ENCODE measurements around the gene ZNF625.
A peak's percentile ranks its signal among the peaks of the same experiment; 100 is the strongest.

Gene ZNF625

DNA sequence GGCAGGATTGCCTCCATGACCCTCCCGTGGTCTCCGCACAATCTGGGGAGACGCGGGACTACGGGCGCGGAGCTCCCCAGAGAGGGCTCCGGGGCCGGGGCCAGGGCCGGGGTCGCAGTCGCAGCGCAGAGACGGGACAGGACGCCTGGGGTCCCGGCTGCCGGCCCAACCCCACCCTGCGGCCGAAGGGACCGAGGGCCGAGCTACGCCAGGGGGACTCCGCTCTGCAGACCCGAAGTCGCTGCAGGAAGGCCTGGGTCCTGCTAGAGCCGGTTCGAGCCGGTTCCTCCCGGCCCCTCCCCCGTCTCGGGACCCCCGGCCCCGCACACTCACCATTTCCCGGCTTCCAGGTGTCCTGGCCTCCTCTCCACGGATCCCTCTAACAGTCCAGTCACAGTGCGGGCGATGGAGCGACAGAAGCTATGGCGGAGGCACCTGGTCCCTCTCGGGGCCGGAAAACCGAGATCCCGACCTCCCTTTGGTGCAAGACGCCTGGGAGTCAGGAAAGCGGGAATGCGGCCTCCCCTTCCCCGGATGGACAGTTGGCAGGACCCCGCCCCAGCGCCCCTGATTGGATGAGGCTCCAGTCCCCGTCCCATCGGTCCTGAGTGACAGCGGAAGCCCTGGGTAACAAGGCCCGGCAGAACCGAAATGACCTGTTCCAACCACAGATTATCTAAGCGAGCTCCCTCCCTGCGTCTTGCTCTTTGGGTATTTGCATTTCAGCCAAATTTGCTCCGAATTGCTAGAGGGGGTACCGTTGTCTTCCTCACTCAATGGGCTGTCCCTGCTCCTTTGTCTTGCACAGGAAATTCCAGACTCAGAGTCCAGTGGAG, at the start of gene ZNF625:
TSS of gene ZNF625 (minus strand) at position 512 of the 836 bp plus-strand sequence. CDS start at position 336, 176 bp downstream.
- peak; percentile 37 for DNase-seq (ENCODE audit: low read depth)

DNA sequence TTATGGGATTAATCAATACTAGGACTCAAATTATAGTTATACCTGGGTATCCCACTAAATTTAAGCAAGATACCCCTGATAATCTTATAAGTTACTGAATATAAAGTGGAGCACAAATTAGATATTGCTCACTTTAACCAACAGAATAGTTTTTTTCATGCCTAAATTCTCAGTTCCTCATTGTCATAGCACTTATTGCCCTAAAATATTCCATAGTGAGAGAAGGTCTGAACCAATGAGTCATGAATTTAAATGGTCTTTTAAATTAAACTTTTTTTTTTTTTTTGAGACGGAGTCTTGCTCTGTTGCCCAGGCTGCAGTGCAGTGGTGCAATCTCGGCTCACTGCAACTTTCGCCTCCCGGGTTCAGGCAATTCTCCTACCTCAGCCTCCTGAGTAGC, 48.8 kb upstream of the ZNF625 start:
- DNase-seq (ENCODE audit: low read depth): no peak

DNA sequence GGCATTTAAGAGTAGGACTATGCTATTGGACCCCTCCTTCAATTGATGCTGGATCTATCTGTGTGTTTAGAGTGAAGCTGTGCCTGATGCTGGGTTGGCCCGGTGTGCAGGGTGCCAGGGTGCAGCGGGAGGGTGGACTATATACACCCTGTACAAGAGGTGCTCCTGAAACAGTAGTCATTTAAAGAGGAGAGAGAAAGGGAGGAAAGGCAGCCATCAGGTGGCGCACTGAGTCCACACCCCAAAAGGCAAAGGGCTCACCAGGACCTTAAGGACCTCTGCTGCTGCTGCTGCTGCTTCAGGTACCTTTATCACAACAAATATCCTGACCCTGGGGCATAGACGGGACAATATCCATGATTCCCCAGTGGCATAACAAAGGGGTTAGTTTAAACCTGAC, 45.7 kb upstream of the ZNF625 start:
- peak; percentile 34 for DNase-seq (ENCODE audit: low read depth)

DNA sequence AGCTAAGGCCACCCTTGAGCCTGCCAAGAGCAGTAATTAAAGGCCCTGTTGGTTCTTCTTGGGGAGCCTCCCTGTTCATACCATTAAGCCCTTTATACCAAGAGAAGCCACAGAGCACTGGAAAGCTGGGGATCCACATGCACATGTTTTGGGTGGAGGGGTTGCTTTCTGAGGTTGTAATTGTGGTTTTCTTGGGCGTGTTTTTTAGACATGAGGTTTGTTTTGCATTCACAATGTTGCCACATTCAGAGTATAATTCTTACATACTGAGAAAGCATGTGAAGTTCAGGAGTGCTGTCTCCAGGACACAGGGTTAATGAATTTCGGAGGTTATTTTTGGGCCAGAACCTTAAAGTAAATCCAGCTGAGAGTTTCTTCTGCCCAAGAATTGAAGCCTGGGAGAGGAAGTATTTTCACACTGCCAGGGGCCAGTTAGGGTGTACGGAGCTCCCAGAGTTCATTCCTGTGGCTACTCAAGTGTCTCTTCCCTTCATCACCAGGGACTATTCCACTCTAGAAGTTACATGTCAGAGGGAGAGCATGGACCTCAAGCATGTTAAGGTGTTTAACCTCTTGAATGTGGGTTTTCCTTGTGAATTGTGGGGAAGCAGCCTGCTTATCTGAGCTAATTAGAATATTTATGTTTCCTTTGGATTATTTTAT, 43.4 kb upstream of the ZNF625 start:
- no peak for DNase-seq (ENCODE audit: low read depth)

DNA sequence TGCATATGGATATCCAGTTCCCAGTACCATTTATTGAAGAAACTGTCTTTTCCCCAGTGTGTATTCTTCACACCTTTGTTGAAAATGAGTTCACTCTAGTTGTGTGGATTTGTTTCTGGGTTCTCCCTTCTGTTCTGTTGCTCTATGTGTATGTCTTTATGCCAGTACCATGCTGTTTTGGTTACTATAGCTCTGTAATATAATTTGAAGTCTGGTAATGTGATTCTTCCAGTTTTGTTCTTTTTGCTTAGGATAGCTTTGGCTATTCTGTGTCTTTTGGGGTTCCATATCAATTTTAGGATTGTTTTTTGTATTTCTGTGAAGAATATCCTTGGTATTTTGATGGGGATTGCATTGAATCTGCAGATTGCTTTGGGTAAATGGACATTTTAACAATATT, 41.6 kb upstream of the ZNF625 start:
- no peak for DNase-seq (ENCODE audit: low read depth)

DNA sequence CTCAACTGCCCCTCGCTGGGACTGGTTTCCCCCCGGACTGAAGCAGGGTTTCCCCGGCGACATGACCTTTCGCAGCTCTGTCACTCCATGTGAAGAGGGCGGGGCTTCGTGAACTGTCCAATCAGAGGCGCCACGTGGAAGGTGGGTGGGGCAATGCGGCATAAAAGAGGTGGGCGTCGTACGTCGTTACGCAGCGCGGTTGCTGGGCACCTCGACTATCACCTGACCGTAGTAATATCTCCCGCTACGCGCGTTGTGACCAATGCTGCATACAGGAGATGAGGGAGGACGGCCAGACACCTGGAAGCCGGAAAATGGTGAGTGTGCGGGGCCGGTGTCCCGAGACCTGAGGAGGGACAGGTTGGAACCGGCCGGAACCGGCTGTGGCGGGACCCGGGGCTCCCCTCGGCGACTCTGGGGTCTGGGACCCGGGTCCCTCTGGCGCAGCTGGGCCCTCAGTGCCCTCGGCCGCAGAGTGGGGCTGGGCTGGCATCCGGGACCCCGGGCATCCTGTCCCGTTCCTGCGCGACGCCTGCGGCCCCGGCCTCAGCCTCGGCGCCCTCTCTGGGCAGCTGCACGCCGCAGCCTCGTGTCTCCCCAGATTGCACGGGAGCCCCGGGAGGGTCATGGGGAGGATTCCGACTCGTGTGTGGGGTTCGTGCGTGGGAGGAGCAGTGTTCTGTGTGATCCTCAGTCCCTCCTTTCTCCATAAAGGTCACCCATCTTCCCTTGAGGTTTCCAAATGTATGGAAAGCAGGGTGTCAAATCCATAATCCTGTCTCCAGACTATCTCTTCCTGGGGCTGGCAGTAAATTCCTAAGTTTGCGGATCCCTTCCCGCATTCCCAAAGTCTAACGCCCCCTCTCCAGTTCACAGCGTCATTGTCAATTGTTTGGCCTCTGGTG, 38.5 kb upstream of the ZNF625 start:
- peak; percentile 70 for DNase-seq (ENCODE audit: low read depth)

DNA sequence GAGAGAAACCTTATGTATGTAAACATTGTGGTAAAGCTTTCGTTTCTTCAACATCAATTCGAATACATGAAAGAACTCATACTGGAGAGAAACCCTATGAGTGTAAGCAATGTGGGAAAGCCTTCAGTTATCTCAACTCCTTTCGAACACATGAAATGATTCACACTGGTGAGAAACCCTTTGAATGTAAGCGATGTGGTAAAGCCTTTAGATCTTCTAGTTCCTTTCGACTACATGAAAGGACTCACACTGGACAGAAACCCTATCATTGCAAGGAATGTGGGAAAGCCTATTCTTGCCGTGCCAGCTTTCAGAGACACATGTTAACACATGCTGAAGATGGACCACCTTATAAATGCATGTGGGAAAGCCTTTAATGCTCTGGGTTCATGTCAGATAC, 31.1 kb upstream of the ZNF625 start:
- DNase-seq (ENCODE audit: low read depth): no peak

DNA sequence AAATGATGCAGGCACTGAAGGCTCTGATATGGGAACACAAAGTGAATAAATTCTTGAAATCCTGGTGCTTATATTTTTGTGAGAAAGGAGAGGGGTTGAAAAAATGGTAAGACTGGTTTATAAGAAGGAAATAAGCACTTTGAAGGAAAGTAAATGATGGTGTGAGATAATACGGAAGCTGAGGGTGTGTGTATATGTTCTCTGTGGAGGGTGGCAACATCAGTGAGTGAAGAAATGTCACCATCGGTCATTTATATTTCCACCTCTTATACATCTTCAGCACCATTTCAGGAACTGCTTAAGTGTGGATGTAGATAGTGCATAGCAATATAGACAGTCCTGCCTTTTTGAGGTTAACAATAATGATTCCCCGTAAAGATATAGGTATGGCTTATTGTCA, 23.8 kb upstream of the ZNF625 start:
- no peak for DNase-seq (ENCODE audit: low read depth)

DNA sequence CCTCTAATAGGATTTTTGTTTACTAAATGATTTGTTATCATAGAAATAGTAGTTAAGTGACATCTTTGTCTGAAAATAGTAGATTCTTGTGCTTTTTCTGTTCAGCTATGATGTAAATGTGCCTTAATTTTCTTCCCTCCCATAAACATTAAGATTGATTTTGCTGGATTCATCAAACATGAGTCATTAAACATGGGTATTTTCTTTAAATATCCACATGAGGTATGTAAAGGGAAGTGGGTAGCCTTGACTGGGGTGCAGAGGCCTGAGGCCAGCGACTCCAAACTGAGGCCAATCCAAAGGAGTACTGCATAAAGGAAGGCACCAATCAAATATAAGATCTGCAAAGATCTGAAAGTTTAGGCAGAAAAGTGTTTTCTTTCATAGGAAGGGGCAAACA, 10.1 kb upstream of the ZNF625 start:
- DNase-seq (ENCODE audit: low read depth): no peak

DNA sequence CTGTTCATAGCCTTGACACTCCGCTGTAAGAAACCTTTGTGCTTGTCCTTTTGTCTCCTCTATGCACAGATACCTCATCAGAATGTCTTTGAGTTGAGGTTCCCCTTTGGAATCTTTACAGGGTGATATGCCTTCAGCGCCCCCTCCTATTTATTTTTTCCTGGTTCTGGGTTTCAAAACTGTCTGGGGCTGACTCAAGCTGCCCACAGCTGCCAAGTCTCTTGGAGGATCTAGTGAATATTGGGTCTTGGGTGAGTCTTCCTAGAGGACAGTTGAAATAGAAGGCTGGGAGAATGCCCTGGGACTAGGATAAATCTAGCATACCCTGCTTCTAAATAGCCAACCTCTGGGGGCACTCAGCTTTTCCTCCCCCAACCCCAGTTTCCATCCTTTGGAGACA, 7.3 kb upstream of the ZNF625 start:
- DNase-seq (ENCODE audit: low read depth): no peak

DNA sequence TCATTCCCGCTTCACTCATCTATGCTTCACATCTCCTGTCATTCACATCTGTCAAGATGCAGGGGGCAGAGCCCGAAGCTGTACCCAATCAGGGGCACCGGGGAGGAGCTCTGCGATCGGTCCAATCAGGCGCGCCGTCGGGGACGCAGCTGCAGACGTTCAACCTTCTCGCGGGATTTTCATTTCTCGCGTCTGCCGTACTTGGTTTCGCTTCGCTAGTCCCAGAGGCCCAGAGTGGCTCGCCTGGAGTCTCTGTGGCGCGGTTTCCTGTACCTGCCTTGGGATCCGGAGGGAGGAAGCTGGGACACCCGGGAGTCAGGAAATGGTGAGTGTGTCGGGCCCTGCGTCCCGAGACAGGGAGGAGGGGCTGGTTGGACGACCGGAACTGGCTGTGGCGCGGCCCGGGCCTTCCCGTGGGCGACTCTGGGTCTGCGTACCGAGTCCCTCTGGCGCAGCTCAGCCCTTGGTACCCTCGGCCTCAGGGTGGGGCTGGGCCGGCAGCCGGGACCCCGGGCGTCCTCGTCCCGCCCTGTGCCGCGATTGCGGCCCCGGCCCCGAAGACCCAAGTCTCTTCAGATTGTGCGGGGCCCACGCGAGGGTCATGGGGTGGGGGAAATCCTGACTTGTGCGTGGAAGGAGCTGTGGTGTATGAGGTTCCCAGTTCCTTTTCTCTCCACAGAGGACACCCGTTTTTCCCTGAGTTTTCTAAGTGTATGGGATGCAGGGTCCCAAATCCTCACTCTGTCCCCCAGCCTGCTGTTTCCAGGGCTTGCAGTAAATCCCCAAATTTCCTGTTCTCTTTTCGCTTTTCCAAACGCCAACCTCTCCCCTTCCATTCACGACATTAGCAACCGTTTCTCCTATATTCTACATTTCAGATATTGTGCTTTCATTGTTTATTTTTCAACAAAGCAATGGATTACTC, 6.6 kb upstream of the ZNF625 start, which contains the start of gene ZNF136:
TSS of gene ZNF136 (plus strand) at position 215 of the 925 bp plus-strand sequence. CDS start at position 323, 108 bp downstream.
- DNase-seq (ENCODE audit: low read depth): peak; percentile 89

DNA sequence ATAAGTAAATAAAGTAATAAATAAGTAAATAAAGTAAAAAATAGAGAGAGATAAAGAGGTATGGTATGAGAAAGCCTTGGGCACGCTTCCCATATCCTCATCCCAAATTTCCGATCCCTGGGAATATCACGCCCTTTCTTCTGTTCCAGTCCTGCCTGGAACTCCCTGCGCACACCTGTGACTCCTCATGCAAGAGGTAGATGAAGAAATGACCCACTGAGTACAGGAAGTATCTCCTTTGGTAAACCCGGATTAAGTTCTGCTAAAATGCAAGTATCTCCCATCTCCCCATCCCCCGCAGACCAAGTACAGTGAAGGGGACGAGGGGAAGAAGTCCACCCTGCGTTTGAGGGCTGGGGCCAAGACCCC, 6.0 kb upstream of the ZNF625 start:
- DNase-seq (ENCODE audit: low read depth): no peak

DNA sequence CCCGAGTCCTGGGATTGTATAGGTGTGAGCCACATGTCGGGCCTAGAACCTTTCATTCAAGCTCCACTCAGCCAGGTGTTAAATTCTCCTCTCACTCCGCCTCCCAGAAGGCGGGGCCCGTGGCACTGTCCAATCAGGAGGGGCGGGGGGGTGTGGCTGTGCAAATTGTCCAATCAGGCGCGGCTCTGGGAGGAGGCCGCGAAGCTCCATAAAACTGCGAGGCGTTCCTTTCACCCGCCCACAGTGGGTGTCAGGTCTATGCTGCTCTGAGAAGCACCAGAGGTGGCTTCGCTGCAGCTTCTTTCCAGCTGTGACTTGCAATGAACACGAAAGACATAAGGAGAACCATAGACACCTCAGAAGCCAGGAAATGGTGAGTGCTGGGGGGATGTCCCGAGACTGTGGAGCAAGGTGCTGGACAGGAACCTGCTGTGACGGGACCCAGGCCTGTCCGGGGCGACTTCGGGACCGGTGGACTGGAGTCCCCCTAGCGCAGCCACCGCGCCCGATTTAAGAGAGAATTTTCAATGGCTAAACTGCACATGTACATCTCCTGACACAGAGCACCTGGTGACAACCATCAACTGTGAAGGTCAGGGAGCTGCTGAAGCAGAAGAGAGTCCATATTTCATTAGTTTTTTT, 3.4 kb upstream of the ZNF625 start:
- peak; percentile 12 for DNase-seq (ENCODE audit: low read depth)

DNA sequence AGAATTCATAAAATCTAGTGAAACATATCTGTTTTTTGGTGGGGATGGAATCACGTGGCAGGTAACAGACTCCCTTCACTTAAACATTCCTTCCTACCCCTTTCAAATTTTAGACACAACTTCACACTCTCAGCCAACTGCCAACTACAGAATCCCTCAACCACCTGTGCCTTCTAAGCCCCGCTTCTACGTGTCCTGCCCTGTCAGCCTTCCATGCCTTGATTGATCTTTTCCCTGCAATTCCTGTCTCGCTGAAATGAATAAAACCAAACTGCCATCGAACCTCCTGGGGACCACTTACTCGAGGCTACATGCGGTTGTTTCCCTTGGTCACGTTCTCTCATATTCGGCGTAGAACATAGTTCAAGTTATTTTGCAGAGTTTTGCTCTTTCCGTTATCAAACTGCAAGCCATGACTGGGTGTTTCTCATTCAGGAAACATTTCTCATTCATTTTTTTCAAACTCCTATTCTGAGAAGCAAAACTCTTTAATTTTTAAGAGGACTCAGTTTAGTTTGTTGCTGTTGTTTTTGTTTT, 1.1 kb downstream of the ZNF625 start:
- no peak for DNase-seq (ENCODE audit: low read depth)

DNA sequence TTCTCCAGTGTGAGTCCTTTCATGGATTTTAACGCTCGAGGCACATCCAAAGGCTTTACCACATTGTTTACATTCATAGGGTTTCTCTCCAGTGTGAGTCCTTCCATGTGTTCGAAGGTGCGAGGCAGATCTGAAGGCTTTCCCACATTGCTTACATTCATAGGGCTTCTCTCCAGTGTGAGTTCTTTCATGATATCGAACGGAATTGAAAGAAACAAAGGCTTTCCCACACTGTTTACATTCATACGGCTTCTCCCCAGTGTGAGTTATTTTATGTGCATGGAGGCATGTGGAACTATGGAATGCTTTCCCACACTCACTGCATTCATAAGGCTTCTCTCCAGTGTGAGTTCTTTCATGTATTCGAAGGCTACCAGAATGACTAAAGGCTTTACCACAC, 11.2 kb downstream of the ZNF625 start:
- DNase-seq (ENCODE audit: low read depth): no peak

DNA sequence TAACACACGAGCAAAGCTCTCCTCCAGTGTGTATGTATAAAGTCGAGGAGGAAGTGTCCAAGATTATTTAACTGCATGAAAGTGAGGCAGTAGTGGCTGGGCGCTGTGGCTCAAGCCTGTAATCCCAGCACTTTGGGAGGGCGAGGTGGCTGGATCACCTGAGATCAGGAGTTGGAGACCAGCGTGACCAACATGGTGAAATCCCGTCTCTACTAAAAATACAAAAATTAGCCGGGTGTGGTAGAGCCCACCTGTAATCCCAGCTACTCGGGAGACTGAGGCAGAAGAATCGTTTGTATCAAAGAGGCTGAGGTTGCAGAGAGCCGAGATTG, 15.2 kb downstream of the ZNF625 start:
- no peak for DNase-seq (ENCODE audit: low read depth)

DNA sequence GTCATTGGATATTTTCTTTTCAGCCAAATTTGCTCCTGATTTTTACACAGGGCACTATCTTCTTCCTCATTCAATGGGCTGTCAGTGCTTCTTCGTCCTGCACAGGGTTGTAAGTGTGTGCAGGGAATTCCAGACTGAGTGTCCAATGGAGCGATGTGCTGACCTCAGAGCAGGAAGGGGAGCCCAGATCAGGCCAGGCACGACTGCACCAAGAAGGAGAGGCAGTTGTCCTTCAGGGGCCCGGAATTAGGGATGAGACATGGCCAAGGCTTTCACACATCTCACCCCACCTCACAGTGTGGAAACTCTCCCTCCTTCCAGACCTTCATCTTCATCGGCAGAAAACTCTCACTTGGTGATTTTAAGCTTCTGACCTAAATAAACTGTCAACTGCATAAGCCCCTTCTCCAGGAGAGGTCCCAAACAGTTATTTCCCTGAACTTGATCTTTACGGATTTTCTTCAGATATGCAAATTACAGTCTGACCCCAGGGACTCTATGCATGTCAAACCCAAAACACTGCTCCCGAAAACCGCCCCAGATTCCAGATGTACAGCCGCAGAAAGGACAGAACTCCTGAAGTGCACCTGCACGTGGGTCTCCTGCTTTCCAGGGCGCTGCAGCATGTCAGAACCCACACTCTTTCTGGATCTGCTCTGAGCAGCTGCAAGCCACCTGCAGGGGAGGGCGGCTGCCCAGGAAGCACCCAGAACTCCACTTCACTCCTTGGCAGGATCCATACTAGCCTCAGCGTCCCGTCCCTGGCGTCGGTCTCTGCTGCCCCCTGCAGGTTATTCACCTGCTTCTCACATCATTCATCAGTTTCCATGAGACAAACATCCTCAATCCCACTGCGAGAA, 15.8 kb downstream of the ZNF625 start:
- peak; percentile 77 for DNase-seq (ENCODE audit: low read depth)

DNA sequence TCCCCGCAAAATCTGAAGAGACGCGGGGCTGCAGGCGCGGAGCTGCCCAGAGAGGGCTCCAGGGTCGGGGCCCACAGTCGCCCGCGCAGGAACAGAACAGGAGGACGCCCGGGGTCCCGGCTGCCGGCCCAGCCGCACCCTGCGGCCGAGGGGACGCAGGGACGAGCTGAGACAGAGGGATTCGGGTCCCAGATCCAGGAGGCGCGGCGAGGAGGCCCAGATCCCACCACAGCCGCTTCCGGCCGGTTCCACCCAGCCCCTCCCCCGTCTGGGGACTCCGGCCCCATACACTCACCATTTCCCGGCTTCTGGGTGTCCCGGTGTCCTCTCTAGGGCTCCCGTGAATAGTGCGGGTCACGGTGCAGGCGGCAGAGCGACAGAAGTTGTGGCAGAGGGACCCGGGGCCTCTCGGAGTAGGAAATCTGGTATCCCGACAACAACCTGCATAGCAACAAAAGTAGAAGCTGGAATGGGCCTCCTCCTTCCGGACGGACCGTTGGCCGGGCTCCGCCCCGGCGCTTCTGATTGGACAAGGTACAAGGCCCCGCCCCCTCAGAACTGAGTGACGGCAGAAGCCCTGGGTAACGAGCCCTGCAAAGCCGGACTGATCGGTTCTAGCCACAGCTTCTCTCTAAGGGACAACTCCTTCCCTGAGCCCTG, 16.5 kb downstream of the ZNF625 start, which contains the start of gene ZNF20:
TSS of gene ZNF20 (minus strand) at position 466 of the 660 bp plus-strand sequence. CDS start at position 298, 168 bp downstream.
- DNase-seq (ENCODE audit: low read depth): peak; percentile 89

DNA sequence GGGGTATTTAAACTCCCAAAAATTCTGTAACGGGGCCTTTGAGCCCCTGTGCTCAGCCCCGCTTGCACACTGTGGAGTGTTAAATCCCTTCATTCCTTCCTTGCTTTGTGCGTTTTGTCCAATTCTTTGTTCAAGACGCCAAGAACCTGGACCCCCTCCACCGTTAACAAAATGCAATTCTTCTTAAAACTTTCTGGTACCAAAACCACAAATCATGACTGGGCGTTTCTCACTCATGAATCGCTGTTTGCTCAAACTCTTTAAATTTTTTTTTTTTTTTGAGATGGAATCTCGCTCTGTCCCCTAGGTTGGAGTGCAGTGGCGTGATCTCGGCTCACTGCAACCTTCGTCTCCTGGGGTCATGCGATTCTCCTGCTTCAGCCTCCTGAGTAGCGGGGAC, 17.3 kb downstream of the ZNF625 start:
- DNase-seq (ENCODE audit: low read depth): no peak
